Right lobe of liver (tissue), 4 donors: ENCODE results near the gene ABCG5.

Experiments used
- POLR2A ChIP-seq: fragments of 450-650 bp; IDR thresholded peaks from one replicate; pipeline ENCODE4 v1.6.1; 2017; ENCODE audit warnings: antibody characterized with exemption, mild to moderate bottlenecking
- TF ChIP-seq, protein P1 (sequence below), 4 donors: fragments of 200-600 bp in 3 of 4; fragments of 450-650 bp in 1 of 4; IDR thresholded peaks; one replicate each; pipeline versions ENCODE4 v1.5.1 to v1.8.0; 2016 to 2022; ENCODE audit warnings: antibody characterized with exemption in 4 of 4, mild to moderate bottlenecking in 2 of 4
- donor health status: DM: no; HTN: no; CAD: no.
- donor health status: DM: no; HTN: no; CAD: no.
- donor health status: DM: no; HTN: yes; CAD: no.

DNA sequence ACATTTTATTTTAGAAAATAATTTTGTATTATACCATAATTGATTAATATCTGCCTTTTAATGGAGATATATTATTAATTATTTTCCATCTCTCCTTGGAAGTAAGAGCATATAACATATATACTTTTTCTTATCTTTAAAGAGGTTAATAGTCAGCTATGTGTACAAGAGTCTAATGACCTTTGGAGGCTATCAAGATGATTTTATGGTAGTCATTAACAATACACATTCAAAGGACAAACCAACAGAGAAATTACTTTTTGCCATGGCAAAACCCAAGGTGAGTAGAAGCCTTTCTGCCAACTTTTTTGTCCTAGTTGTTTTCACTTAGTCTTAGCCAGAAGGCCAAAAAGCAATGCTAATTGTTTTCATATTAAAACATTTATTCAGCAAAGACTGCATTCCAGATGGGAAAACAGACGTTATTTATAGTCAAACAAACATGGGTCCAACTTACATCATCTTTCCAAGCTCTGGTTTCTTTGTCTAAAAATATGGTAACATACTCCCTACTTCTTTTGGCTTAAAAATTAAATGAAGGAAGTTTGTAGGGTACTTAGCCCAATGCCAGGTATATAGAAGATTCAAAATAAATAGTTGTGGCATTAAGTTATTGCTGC is 74.4 kb downstream of the ABCG5 start:
- TF ChIP-seq, protein P1, sequence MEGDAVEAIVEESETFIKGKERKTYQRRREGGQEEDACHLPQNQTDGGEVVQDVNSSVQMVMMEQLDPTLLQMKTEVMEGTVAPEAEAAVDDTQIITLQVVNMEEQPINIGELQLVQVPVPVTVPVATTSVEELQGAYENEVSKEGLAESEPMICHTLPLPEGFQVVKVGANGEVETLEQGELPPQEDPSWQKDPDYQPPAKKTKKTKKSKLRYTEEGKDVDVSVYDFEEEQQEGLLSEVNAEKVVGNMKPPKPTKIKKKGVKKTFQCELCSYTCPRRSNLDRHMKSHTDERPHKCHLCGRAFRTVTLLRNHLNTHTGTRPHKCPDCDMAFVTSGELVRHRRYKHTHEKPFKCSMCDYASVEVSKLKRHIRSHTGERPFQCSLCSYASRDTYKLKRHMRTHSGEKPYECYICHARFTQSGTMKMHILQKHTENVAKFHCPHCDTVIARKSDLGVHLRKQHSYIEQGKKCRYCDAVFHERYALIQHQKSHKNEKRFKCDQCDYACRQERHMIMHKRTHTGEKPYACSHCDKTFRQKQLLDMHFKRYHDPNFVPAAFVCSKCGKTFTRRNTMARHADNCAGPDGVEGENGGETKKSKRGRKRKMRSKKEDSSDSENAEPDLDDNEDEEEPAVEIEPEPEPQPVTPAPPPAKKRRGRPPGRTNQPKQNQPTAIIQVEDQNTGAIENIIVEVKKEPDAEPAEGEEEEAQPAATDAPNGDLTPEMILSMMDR (IDR thresholded peaks at IDR 0.05): no peak
- no peak for TF ChIP-seq POLR2A
